HL-60/S4 treated with retinoic acid at 250 ng/mL for 4 days and 3 days (cell line): Measurements from ENCODE around the gene CSNK2A3.
"Not testable (repeated sequence)": the region's sequence is repeated elsewhere in the genome, so short reads cannot be mapped to it uniquely, and the experiment has no call there.

Source experiments
- in situ Hi-C: fragments of 300-500 bp; cut with MboI; formaldehyde crosslinking; loops from 2 replicates; pipeline ENCODE4 v1.7.0; 2022; ENCODE audit warnings: low sequenced_read_pairs

CSNK2A3 gene

GRCh38 chr11:11380883-11381282, 27.8 kb upstream of the CSNK2A3 start:
- in situ Hi-C loops: no loop called here

GRCh38 chr11:11380340-11380739, 27.3 kb upstream of the CSNK2A3 start:
- in situ Hi-C loops: no loop called here

- in situ Hi-C loops: no loop called here
Observed at GRCh38 chr11:11379661-11380060, 26.6 kb upstream of the CSNK2A3 start.

- in situ Hi-C loops: no loop called here
Observed at GRCh38 chr11:11378184-11378940, 25.3 kb upstream of the CSNK2A3 start.

GRCh38 chr11:11374358-11375148, 21.5 kb upstream of the CSNK2A3 start:
- in situ Hi-C loops: no loop called here

GRCh38 chr11:11373934-11374333, 20.9 kb upstream of the CSNK2A3 start:
- in situ Hi-C loops: no loop called here

GRCh38 chr11:11372461-11372860, 19.4 kb upstream of the CSNK2A3 start:
- in situ Hi-C loops: no loop called here

- in situ Hi-C loops: no loop called here
Observed at GRCh38 chr11:11370962-11371303, 17.9 kb upstream of the CSNK2A3 start.

- in situ Hi-C loops: no loop called here
Observed at GRCh38 chr11:11370255-11370961, 17.4 kb upstream of the CSNK2A3 start.

GRCh38 chr11:11366793-11367192, 13.7 kb upstream of the CSNK2A3 start:
- in situ Hi-C loops: no loop called here

- in situ Hi-C loops: no loop called here
Observed at GRCh38 chr11:11363674-11364073, 10.6 kb upstream of the CSNK2A3 start.

GRCh38 chr11:11359611-11360010, 6.6 kb upstream of the CSNK2A3 start:
- in situ Hi-C loops: no loop called here

- in situ Hi-C loops: no loop called here
Observed at GRCh38 chr11:11356842-11357241, 3.8 kb upstream of the CSNK2A3 start.

GRCh38 chr11:11351851-11352250, 1.2 kb downstream of the CSNK2A3 start:
- in situ Hi-C loops: not testable (repeated sequence)

GRCh38 chr11:11351042-11351586, 1.9 kb downstream of the CSNK2A3 start:
- in situ Hi-C loops: no loop called here

GRCh38 chr11:11349870-11350337, 3.1 kb downstream of the CSNK2A3 start:
- in situ Hi-C loops: no loop called here

GRCh38 chr11:11349106-11349825, 3.8 kb downstream of the CSNK2A3 start:
- in situ Hi-C loops: no loop called here

GRCh38 chr11:11348303-11348702, 4.7 kb downstream of the CSNK2A3 start:
- in situ Hi-C loops: no loop called here

GRCh38 chr11:11347592-11347991, 5.5 kb downstream of the CSNK2A3 start:
- in situ Hi-C loops: no loop called here

GRCh38 chr11:11346303-11346702, 6.7 kb downstream of the CSNK2A3 start:
- in situ Hi-C loops: no loop called here

GRCh38 chr11:11345099-11345498, 8.0 kb downstream of the CSNK2A3 start:
- in situ Hi-C loops: no loop called here
